ENCODE data around the gene SLC38A10. TPM values are rescaled to one million over a fixed set of nuclear protein-coding genes. Genes with fewer than 3 reads are reported as not detected.

SLC38A10 gene
- total RNA-seq, 1 experiment from 2014 or later: 75.1 TPM

GRCh38 chr17:81336296-81336929 is 41.3 kb upstream of the SLC38A10 start:
- peaks cover 25% of the 10 kb centered on the region for H3K4me1 ChIP-seq (ENCODE audit: insufficient read depth, low read length, poor library complexity, severe bottlenecking)
- H3K27ac ChIP-seq (ENCODE audit: low read depth, low read length, poor library complexity, severe bottlenecking): no peak overlapping the region
- no peak for TF ChIP-seq EZH2 (IDR thresholded peaks at IDR 0.05; ENCODE audit: borderline replicate concordance, low read depth, low read length, poor library complexity, severe bottlenecking)
- TF ChIP-seq CTCF (conservative IDR thresholded peaks at IDR 0.05; ENCODE audit: low read depth, low read length): no peak
- no peak overlapping the region for H3K4me3 ChIP-seq (ENCODE audit: low read depth, low read length, poor library complexity, severe bottlenecking)
- no peaks in the 10 kb centered on the region for H3K9me3 ChIP-seq (ENCODE audit: low read depth, low read length, poor library complexity, severe bottlenecking)
- POLR2A ChIA-PET (ENCODE audit: low non-redundant PET): no interaction called here
- no TSS peak for BruUV-seq (replicated peaks)
- intact Hi-C loops (cut with micrococcal nuclease; ENCODE audit: unreplicated experiment): no loop called here
- H3K27me3 ChIP-seq (replicated peaks; ENCODE audit: insufficient read depth, low read depth, low read length, poor library complexity): no peaks in the 10 kb centered on the region
- CTCF ChIA-PET: no interaction called here
- no peak for DNase-seq (ENCODE audit: low spot score)
- no peaks in the 10 kb centered on the region for H3K36me3 ChIP-seq (ENCODE audit: insufficient read depth, low read length, poor library complexity, severe bottlenecking)

GRCh38 chr17:81335773-81336157 is 40.7 kb upstream of the SLC38A10 start:
- CTCF ChIA-PET: no interaction called here
- Histone ChIP-seq H3K4me3 (ENCODE audit: low read depth, low read length, poor library complexity, severe bottlenecking) (no peak overlapping the region), H3K27me3 (replicated peaks; ENCODE audit: insufficient read depth, low read depth, low read length, poor library complexity) (no peaks in the 10 kb centered on the region), H3K27ac (ENCODE audit: low read depth, low read length, poor library complexity, severe bottlenecking) (no peak overlapping the region), H3K4me1 (ENCODE audit: insufficient read depth, low read length, poor library complexity, severe bottlenecking) (peaks cover 19% of the 10 kb centered on the region), H3K36me3 (ENCODE audit: insufficient read depth, low read length, poor library complexity, severe bottlenecking) (no peaks in the 10 kb centered on the region), H3K9me3 (ENCODE audit: low read depth, low read length, poor library complexity, severe bottlenecking) (no peaks in the 10 kb centered on the region)
- no peak for TF ChIP-seq CTCF (conservative IDR thresholded peaks at IDR 0.05; ENCODE audit: low read depth, low read length)
- TF ChIP-seq EZH2 (IDR thresholded peaks at IDR 0.05; ENCODE audit: borderline replicate concordance, low read depth, low read length, poor library complexity, severe bottlenecking): no peak
- no TSS peak for BruUV-seq (replicated peaks)
- DNase-seq (ENCODE audit: low spot score): no peak
- intact Hi-C loops (cut with micrococcal nuclease; ENCODE audit: unreplicated experiment): no loop called here
- POLR2A ChIA-PET (ENCODE audit: low non-redundant PET): no interaction called here

- peaks cover 16% of the 10 kb centered on the region for H3K4me1 ChIP-seq (ENCODE audit: insufficient read depth, low read length, poor library complexity, severe bottlenecking)
- ChIA-PET CTCF (no interaction called here), POLR2A (ENCODE audit: low non-redundant PET) (no interaction called here)
- no peaks in the 10 kb centered on the region for H3K36me3 ChIP-seq (ENCODE audit: insufficient read depth, low read length, poor library complexity, severe bottlenecking)
- intact Hi-C loops (cut with micrococcal nuclease; ENCODE audit: unreplicated experiment): no loop called here
- no peak overlapping the region for H3K4me3 ChIP-seq (ENCODE audit: low read depth, low read length, poor library complexity, severe bottlenecking)
- TF ChIP-seq EZH2 (IDR thresholded peaks at IDR 0.05; ENCODE audit: borderline replicate concordance, low read depth, low read length, poor library complexity, severe bottlenecking) (no peak), CTCF (conservative IDR thresholded peaks at IDR 0.05; ENCODE audit: low read depth, low read length) (no peak)
- H3K27me3 ChIP-seq (replicated peaks; ENCODE audit: insufficient read depth, low read depth, low read length, poor library complexity): no peaks in the 10 kb centered on the region
- no peak overlapping the region for H3K27ac ChIP-seq (ENCODE audit: low read depth, low read length, poor library complexity, severe bottlenecking)
- BruUV-seq (replicated peaks): no TSS peak
- no peaks in the 10 kb centered on the region for H3K9me3 ChIP-seq (ENCODE audit: low read depth, low read length, poor library complexity, severe bottlenecking)
- DNase-seq (ENCODE audit: low spot score): no peak
Measured at GRCh38 chr17:81334987-81335772, 40.1 kb upstream of the SLC38A10 start.
